H1 (cell line): ENCODE results near the gene EMP3.

ENCODE experiments used
- EP300 ChIP-seq, 2 experiments: IDR thresholded peaks; 1 replicate in 1 of 2; 2 replicates in 1 of 2; pipeline ENCODE4 v1.6.1; 2011 to 2012; ENCODE audit warnings: low read depth in 2 of 2, low read length in 2 of 2, mild to moderate bottlenecking in 2 of 2, borderline replicate concordance in 1 of 2, inconsistent platforms in 1 of 2, moderate library complexity in 1 of 2
- KDM1A ChIP-seq: fragments of 200-600, 300-600 bp; sonication (generic); IDR thresholded peaks from 2 replicates; pipeline ENCODE4 v1.7.1; 2016; ENCODE audit warnings: mild to moderate bottlenecking, low read length, borderline replicate concordance
- POLR2A ChIP-seq, 2 experiments: IDR thresholded peaks; 1 replicate in 1 of 2; 2 replicates in 1 of 2; pipeline ENCODE4 v1.6.1; 2011; ENCODE audit warnings: low read depth in 2 of 2, low read length in 2 of 2, mild to moderate bottlenecking in 2 of 2; ENCODE audit errors: control extremely low read depth in 1 of 2
- RFX5 ChIP-seq: IDR thresholded peaks from 2 replicates; pipeline ENCODE4 v1.6.1; 2011; ENCODE audit warnings: low read depth, low read length, improper control_type of control experiment, borderline replicate concordance
- TCF12 ChIP-seq: IDR thresholded peaks from 2 replicates; pipeline ENCODE4 v1.6.1; 2011; ENCODE audit warnings: low read depth, mild to moderate bottlenecking, low read length
- TF ChIP-seq, protein P1 (sequence below), 3 experiments: IDR thresholded peaks; 1 replicate in 2 of 3; 2 replicates in 1 of 3; pipeline versions ENCODE4 v1.5.1 to v1.6.1; 2011; ENCODE audit warnings: low read length in 3 of 3, mild to moderate bottlenecking in 3 of 3, inconsistent platforms in 2 of 3, low read depth in 1 of 3, moderate library complexity in 1 of 3; ENCODE audit not compliant: insufficient read depth in 1 of 3; ENCODE audit errors: control extremely low read depth in 1 of 3

DNA sequence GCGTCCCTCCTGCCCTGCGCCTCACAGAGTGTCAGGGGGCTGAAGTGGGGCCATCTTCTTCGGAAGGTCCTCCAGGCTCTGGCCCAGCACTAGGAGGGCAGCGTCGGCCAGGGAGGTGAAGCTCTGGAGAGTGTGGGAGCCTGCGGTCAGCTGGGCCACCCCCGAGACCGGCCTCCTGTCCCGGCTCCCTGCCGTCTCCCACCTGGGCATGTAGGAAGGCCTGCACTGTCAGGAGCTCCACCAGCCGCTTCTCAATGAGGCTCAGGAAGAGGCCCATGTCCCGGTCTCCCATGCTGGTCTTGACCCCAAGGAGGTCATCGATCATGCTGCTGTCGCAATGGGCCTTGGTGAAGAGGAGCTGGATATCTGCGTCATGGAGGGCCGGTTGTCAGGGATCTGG lies 27.4 kb upstream of the EMP3 start:
- no peak for TF ChIP-seq POLR2A (IDR thresholded peaks at IDR 0.05; ENCODE audit: control extremely low read depth in 1 of 2, low read depth in 2 of 2, low read length in 2 of 2)
- no peak for TF ChIP-seq EP300 (IDR thresholded peaks at IDR 0.05; ENCODE audit: borderline replicate concordance in 1 of 2, low read depth in 2 of 2, low read length in 2 of 2)
- TF ChIP-seq, protein P1, sequence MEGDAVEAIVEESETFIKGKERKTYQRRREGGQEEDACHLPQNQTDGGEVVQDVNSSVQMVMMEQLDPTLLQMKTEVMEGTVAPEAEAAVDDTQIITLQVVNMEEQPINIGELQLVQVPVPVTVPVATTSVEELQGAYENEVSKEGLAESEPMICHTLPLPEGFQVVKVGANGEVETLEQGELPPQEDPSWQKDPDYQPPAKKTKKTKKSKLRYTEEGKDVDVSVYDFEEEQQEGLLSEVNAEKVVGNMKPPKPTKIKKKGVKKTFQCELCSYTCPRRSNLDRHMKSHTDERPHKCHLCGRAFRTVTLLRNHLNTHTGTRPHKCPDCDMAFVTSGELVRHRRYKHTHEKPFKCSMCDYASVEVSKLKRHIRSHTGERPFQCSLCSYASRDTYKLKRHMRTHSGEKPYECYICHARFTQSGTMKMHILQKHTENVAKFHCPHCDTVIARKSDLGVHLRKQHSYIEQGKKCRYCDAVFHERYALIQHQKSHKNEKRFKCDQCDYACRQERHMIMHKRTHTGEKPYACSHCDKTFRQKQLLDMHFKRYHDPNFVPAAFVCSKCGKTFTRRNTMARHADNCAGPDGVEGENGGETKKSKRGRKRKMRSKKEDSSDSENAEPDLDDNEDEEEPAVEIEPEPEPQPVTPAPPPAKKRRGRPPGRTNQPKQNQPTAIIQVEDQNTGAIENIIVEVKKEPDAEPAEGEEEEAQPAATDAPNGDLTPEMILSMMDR (IDR thresholded peaks at IDR 0.05; ENCODE audit: control extremely low read depth in 1 of 3, insufficient read depth in 1 of 3, low read depth in 1 of 3, low read length in 3 of 3), result no peak
- no peak for TF ChIP-seq RFX5
- TF ChIP-seq KDM1A, result no peak
- no peak for TF ChIP-seq TCF12
